ENCODE measurements around the gene RUFY3. TPM values are rescaled to one million over a fixed set of nuclear protein-coding genes. Genes with fewer than 3 reads are reported as not detected.

RUFY3 gene
- total RNA-seq, 3 donors from 2014 or later (not counting 1 experiment from before 2014, with no cell fraction given): 31.6 to 38.1 (median 33.4) TPM

DNA sequence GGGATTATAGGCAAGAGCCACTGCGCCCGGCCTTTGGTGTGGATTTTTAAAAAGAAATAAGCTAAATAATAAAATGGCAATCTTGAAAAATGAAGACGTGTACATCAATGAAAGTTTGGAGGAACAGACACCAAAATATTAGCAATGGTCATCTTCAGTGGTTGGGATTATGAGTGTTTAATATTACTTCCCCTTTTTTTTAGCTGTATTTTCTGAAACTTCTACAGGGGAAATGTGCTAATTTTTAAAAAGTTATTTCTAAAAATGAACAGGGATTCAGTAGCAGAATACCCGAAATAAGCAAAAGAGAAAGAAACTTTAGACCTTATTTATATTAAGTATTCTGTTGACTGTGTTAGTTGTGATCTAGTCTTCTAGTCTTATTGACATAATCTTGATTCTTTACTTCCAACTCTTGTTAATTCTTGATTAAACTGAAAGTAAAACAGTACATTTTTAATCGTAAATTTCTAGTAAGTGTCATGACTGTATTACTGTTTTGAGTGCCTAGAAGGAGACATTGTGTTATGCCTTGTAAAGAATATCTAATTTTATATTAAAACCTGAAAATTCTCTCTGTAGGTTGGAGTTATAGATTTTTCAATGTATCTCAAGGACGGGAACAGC lies 51.3 kb downstream of the RUFY3 start:
- TF ChIP-seq, protein P1, sequence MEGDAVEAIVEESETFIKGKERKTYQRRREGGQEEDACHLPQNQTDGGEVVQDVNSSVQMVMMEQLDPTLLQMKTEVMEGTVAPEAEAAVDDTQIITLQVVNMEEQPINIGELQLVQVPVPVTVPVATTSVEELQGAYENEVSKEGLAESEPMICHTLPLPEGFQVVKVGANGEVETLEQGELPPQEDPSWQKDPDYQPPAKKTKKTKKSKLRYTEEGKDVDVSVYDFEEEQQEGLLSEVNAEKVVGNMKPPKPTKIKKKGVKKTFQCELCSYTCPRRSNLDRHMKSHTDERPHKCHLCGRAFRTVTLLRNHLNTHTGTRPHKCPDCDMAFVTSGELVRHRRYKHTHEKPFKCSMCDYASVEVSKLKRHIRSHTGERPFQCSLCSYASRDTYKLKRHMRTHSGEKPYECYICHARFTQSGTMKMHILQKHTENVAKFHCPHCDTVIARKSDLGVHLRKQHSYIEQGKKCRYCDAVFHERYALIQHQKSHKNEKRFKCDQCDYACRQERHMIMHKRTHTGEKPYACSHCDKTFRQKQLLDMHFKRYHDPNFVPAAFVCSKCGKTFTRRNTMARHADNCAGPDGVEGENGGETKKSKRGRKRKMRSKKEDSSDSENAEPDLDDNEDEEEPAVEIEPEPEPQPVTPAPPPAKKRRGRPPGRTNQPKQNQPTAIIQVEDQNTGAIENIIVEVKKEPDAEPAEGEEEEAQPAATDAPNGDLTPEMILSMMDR (IDR thresholded peaks at IDR 0.05): no peak
- no CpG with 5 or more reads among the region's 6 CpGs for WGBS (ENCODE audit: insufficient coverage)
- H3K4me3 ChIP-seq (ENCODE audit: low read length): no peak overlapping the region
- no peaks in the 10 kb centered on the region for H3K4me1 ChIP-seq (ENCODE audit: control insufficient read depth, insufficient read depth, low read length)
- H3K36me3 ChIP-seq (ENCODE audit: control insufficient read depth, insufficient read depth, low read length): peaks cover 17% of the 10 kb centered on the region
- Mint-ChIP-seq H3K4me1 (no peaks in the 10 kb centered on the region), H3K27me3 (ENCODE audit: low read depth in 2 of 2) (no peaks in the 10 kb centered on the region), H3K4me3 (no peak overlapping the region), H3K27ac (no peak overlapping the region), H3K9me3 (no peaks in the 10 kb centered on the region), H3K36me3 (peaks cover 6% of the 10 kb centered on the region)
- intact Hi-C loops (cut with micrococcal nuclease): no loop called here
- no peak for DNase-seq
- no peaks in the 10 kb centered on the region for H3K27me3 ChIP-seq (ENCODE audit: control insufficient read depth, insufficient read depth, low read length)
- ATAC-seq: no peak
- H3K27ac ChIP-seq (ENCODE audit: low read length): no peak overlapping the region
- no peaks in the 10 kb centered on the region for H3K9me3 ChIP-seq (ENCODE audit: control insufficient read depth, insufficient read depth, low read length)

DNA sequence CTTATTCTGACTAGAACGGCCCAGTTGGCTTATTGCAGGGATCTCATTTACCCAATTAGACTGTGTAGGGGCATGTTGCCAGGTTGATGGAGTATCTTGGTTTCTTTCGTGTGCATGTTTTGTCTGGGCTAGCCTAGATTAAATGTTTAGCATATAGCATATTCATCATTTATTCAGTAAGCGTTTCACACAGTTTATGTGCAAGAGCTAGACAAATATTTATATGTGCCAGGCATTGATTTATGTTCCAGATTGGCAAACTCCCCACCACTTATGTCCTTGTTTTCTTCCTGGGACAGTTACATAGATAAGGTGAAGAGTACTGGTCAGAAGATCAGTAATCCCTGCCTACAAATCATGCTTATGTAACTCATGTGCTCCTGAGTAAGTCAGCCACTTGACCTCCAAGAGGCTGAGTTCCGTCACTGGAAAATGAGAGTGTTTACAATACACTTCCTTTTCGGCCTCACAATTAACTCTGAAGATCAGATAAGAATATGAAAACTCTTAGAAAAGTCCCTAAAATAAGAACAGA lies 57.2 kb downstream of the RUFY3 start:
- DNase-seq: no peak
- Histone ChIP-seq H3K27me3 (ENCODE audit: control insufficient read depth, insufficient read depth, low read length) (no peaks in the 10 kb centered on the region), H3K4me1 (ENCODE audit: control insufficient read depth, insufficient read depth, low read length) (no peaks in the 10 kb centered on the region), H3K9me3 (ENCODE audit: control insufficient read depth, insufficient read depth, low read length) (no peaks in the 10 kb centered on the region), H3K4me3 (ENCODE audit: low read length) (no peak overlapping the region), H3K27ac (ENCODE audit: low read length) (no peak overlapping the region), H3K36me3 (ENCODE audit: control insufficient read depth, insufficient read depth, low read length) (peaks cover 13% of the 10 kb centered on the region)
- WGBS (ENCODE audit: insufficient coverage): 90% methylated on average over 3 of the region's 5 CpGs
- Mint-ChIP-seq H3K36me3 (no peaks in the 10 kb centered on the region), H3K9me3 (no peaks in the 10 kb centered on the region), H3K27me3 (ENCODE audit: low read depth in 2 of 2) (no peaks in the 10 kb centered on the region), H3K27ac (no peak overlapping the region), H3K4me3 (no peak overlapping the region), H3K4me1 (no peaks in the 10 kb centered on the region)
- ATAC-seq: no peak
- TF ChIP-seq, protein P1 (IDR thresholded peaks at IDR 0.05): no peak
- intact Hi-C loops (cut with micrococcal nuclease): loop anchor here (5.0 kb wide), 1 partner anchor 53 kb away; no protein-coding TSS in a partner anchor

DNA sequence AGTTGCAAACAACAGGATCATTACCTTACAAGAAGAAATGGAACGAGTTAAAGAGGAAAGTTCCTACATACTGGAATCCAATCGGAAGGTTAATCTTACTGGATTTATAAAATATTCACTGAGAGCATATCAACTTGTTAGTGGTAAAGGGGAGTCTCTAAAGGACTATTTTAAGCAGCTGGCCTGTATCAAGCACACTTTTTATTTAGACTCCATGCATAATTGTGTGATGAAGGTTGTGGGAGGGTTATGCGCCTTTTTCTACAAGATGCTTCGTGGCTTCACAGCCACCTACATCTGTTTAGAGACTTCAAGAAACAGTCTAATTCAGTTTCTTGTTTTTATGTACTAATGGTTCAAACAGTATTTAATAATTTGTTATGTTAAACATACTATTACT lies 61.3 kb downstream of the RUFY3 start:
- intact Hi-C loops (cut with micrococcal nuclease): no loop called here
- H3K27ac ChIP-seq (ENCODE audit: low read length): no peak overlapping the region
- no peak overlapping the region for H3K4me3 ChIP-seq (ENCODE audit: low read length)
- H3K9me3 Mint-ChIP-seq: no peaks in the 10 kb centered on the region
- no peak overlapping the region for H3K4me3 Mint-ChIP-seq
- DNase-seq (no peak), ATAC-seq (no peak)
- no peaks in the 10 kb centered on the region for H3K27me3 Mint-ChIP-seq (ENCODE audit: low read depth in 2 of 2)
- H3K27ac Mint-ChIP-seq: no peak overlapping the region
- no peaks in the 10 kb centered on the region for H3K4me1 Mint-ChIP-seq
- no CpG with 5 or more reads among the region's 4 CpGs for WGBS (ENCODE audit: insufficient coverage)
- peaks cover 18% of the 10 kb centered on the region for H3K36me3 ChIP-seq (ENCODE audit: control insufficient read depth, insufficient read depth, low read length)
- H3K9me3 ChIP-seq (ENCODE audit: control insufficient read depth, insufficient read depth, low read length): no peaks in the 10 kb centered on the region
- no peaks in the 10 kb centered on the region for H3K4me1 ChIP-seq (ENCODE audit: control insufficient read depth, insufficient read depth, low read length)
- no peaks in the 10 kb centered on the region for H3K27me3 ChIP-seq (ENCODE audit: control insufficient read depth, insufficient read depth, low read length)
- TF ChIP-seq, protein P1 (IDR thresholded peaks at IDR 0.05): no peak
- H3K36me3 Mint-ChIP-seq: no peaks in the 10 kb centered on the region

DNA sequence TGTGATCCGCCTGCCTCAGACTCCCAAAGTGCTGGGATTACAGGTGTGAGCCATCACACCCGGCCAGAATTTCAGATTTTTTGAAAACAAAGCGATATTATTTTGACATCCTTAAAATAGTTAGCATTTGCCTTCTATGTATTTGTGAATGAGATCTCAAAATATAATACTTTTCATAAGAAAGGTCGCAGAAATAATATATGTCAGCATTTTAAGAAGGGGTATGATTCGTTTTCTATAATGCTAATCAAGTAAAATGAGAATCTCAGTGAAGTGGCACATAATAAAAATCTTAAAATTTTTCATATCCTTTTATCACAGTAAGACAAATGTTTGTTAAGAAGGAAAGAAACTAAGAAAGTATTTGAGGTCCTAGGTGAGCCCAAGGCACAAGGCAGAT lies 65.7 kb downstream of the RUFY3 start:
- intact Hi-C loops (cut with micrococcal nuclease): no loop called here
- Mint-ChIP-seq H3K4me1 (no peaks in the 10 kb centered on the region), H3K36me3 (no peaks in the 10 kb centered on the region), H3K27ac (no peak overlapping the region), H3K4me3 (no peak overlapping the region), H3K9me3 (no peaks in the 10 kb centered on the region), H3K27me3 (ENCODE audit: low read depth in 2 of 2) (no peaks in the 10 kb centered on the region)
- DNase-seq: no peak
- H3K27me3 ChIP-seq (ENCODE audit: control insufficient read depth, insufficient read depth, low read length): no peaks in the 10 kb centered on the region
- no peaks in the 10 kb centered on the region for H3K4me1 ChIP-seq (ENCODE audit: control insufficient read depth, insufficient read depth, low read length)
- no peak for ATAC-seq
- H3K36me3 ChIP-seq (ENCODE audit: control insufficient read depth, insufficient read depth, low read length): peaks cover 28% of the 10 kb centered on the region
- H3K4me3 ChIP-seq (ENCODE audit: low read length): no peak overlapping the region
- WGBS (ENCODE audit: insufficient coverage): 97% methylated on average over 2 of the region's 5 CpGs
- TF ChIP-seq, protein P1 (IDR thresholded peaks at IDR 0.05): no peak
- H3K9me3 ChIP-seq (ENCODE audit: control insufficient read depth, insufficient read depth, low read length): no peaks in the 10 kb centered on the region
- H3K27ac ChIP-seq (ENCODE audit: low read length): no peak overlapping the region

Data from natural killer cell (primary cell).